ENCODE data around the gene ARHGEF25. TPM values are rescaled to one million over a fixed set of nuclear protein-coding genes. Genes with fewer than 3 reads are reported as not detected.

ARHGEF25 gene
- total RNA-seq, 1 experiment from 2014 or later = 20.9 TPM

GRCh38 chr12:57627501-57628279 is 16.5 kb downstream of the ARHGEF25 start:
- POLR2A ChIA-PET (ENCODE audit: low non-redundant PET) = no interaction called here

DNA sequence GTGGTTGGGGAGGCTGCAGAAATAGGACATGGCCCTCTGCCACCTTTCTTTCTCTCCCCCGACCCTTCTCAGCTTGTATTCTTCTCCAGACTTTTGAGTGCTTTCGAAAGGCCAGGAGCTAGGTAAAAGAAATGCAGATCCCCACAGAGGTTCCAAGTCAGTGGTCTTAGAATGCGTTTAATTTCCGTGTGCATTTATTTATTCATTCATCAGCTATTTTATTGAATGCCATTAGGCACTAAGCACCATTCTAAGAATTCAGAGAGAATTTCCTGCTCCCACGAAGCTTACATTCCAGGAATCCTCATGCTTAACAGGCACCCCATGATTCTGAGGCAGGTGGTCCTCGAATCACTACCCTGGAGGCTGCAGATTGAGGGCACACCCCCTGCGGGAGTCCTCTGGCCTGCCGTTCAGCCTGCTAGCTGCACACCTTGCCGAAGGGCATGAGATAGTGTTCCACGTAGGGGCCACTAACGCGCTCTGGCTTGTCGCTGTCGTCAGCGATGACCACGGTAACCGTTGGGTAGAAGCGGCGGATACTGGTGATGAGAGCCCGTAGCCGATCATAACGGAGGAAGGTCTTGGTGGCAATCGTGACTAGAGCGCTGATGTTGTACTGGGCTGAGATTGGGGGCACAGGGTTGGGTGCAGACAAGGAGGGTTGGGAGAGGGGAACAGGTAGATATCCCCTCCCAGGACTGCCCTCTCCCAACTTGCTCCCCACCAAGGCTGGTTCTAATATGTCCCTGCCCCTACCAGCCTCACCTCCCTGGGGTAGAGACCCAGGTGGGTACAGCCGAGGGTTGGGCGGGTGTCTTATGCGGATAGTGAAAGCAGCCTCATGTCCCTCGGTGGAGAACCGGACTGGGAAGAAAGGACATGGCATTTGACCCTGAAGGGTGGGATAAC is 17.3 kb downstream of the ARHGEF25 start:
- intact Hi-C loops (cut with micrococcal nuclease; ENCODE audit: unreplicated experiment) = no loop called here
- CTCF ChIA-PET = no interaction called here

More at GRCh38 chr12:57627501-57628279, 16.5 kb downstream of the ARHGEF25 start:
- peaks cover 21% of the 10 kb centered on the region for H3K36me3 ChIP-seq (ENCODE audit: insufficient read depth, low read length, poor library complexity, severe bottlenecking)
- H3K4me3 ChIP-seq (ENCODE audit: low read depth, low read length, poor library complexity, severe bottlenecking) = no peak overlapping the region
- TF ChIP-seq CTCF (conservative IDR thresholded peaks at IDR 0.05; ENCODE audit: low read depth, low read length) (no peak), EZH2 (IDR thresholded peaks at IDR 0.05; ENCODE audit: borderline replicate concordance, low read depth, low read length, poor library complexity, severe bottlenecking) (no peak)
- CTCF ChIA-PET = no interaction called here
- H3K27me3 ChIP-seq (replicated peaks; ENCODE audit: insufficient read depth, low read depth, low read length, poor library complexity) = no peaks in the 10 kb centered on the region
- no peak overlapping the region for H3K27ac ChIP-seq (ENCODE audit: low read depth, low read length, poor library complexity, severe bottlenecking)
- H3K9me3 ChIP-seq (ENCODE audit: low read depth, low read length, poor library complexity, severe bottlenecking) = no peaks in the 10 kb centered on the region
- no TSS peak for BruUV-seq (replicated peaks)
- no peak for DNase-seq (ENCODE audit: low spot score)
- intact Hi-C loops (cut with micrococcal nuclease; ENCODE audit: unreplicated experiment) = no loop called here
- peaks cover 4% of the 10 kb centered on the region for H3K4me1 ChIP-seq (ENCODE audit: insufficient read depth, low read length, poor library complexity, severe bottlenecking)

More for the DNA sequence above, 17.3 kb downstream of the ARHGEF25 start:
- H3K4me3 ChIP-seq (ENCODE audit: low read depth, low read length, poor library complexity, severe bottlenecking) = no peak overlapping the region
- H3K27me3 ChIP-seq (replicated peaks; ENCODE audit: insufficient read depth, low read depth, low read length, poor library complexity) = no peaks in the 10 kb centered on the region
- H3K4me1 ChIP-seq (ENCODE audit: insufficient read depth, low read length, poor library complexity, severe bottlenecking) = peaks cover 8% of the 10 kb centered on the region
- H3K27ac ChIP-seq (ENCODE audit: low read depth, low read length, poor library complexity, severe bottlenecking) = no peak overlapping the region
- POLR2A ChIA-PET (ENCODE audit: low non-redundant PET) = no interaction called here
- TF ChIP-seq EZH2 (IDR thresholded peaks at IDR 0.05; ENCODE audit: borderline replicate concordance, low read depth, low read length, poor library complexity, severe bottlenecking) = no peak
- TF ChIP-seq CTCF (conservative IDR thresholded peaks at IDR 0.05; ENCODE audit: low read depth, low read length) = no peak
- peaks cover 21% of the 10 kb centered on the region for H3K36me3 ChIP-seq (ENCODE audit: insufficient read depth, low read length, poor library complexity, severe bottlenecking)
- no TSS peak for BruUV-seq (replicated peaks)
- DNase-seq (ENCODE audit: low spot score) = no peak
- no peaks in the 10 kb centered on the region for H3K9me3 ChIP-seq (ENCODE audit: low read depth, low read length, poor library complexity, severe bottlenecking)
